IMR-90 (cell line): ENCODE data around the gene MANSC1. TPM values are rescaled to one million over a fixed set of nuclear protein-coding genes. Genes with fewer than 3 reads are reported as not detected.

Experiments
- ATAC-seq: fragments of 200-7000 bp; cut with Tn5 transposase; 2 replicates; pipeline ENCODE4 v1.9.1; 2020; ENCODE audit warnings: low read depth, mild to moderate bottlenecking, moderate library complexity
- BruUV-seq: library from RNA; stranded (reverse); fragments of 400-500 nt; replicated peaks from 2 replicates; lab custom pipeline; 2021; lab: Mats Ljungman, UMichigan
- CTCF ChIA-PET: fragments of 300-600 bp; formaldehyde crosslinking; extraction: SDS; loops from one replicate; lab custom pipeline; 2021; ENCODE audit warnings: antibody characterized with exemption; lab: Yijun Ruan, JAX
- POLR2A ChIA-PET: fragments of 300-600 bp; sonication (Branson Sonifier 250); formaldehyde crosslinking; loops from one replicate; lab custom pipeline; 2022; ENCODE audit warnings: antibody characterized with exemption; ENCODE audit not compliant: unreplicated experiment; lab: Charles Lee
- DNase-seq: peaks from one replicate; pipeline ENCODE4 v3.0.0; 2013
- H2AFZ ChIP-seq: replicated peaks from 2 replicates; pipeline ENCODE3; 2013; ENCODE audit warnings: low read length, mild to moderate bottlenecking; ENCODE audit not compliant: poor library complexity
- H2AK5ac ChIP-seq: 2 replicates; pipeline ENCODE4 v1.6.1; 2013; ENCODE audit warnings: low read depth, low read length, inconsistent platforms
- H2AK9ac ChIP-seq: replicated peaks from 2 replicates; pipeline ENCODE3; 2013; ENCODE audit warnings: mild to moderate bottlenecking, low read depth, low read length, moderate library complexity; ENCODE audit not compliant: poor library complexity
- H2BK120ac ChIP-seq: 2 replicates; pipeline ENCODE4 v1.6.1; 2013; ENCODE audit warnings: low read depth, low read length, inconsistent platforms
- H2BK15ac ChIP-seq: 3 replicates; pipeline ENCODE4 v1.6.1; 2013; ENCODE audit warnings: low read depth, low read length, inconsistent platforms
- H2BK20ac ChIP-seq: 2 replicates; pipeline ENCODE4 v1.6.1; 2013; ENCODE audit warnings: low read depth, mild to moderate bottlenecking, inconsistent platforms, low read length, moderate library complexity
- H2BK5ac ChIP-seq: 2 replicates; pipeline ENCODE4 v1.6.1; 2013; ENCODE audit warnings: mild to moderate bottlenecking, low read depth, low read length, inconsistent platforms; ENCODE audit not compliant: poor library complexity, severe bottlenecking
- H3K14ac ChIP-seq: replicated peaks from 2 replicates; pipeline ENCODE4 v1.6.1; 2013; ENCODE audit warnings: low read depth, low read length, inconsistent platforms
- H3K18ac ChIP-seq: 2 replicates; pipeline ENCODE4 v1.6.1; 2013; ENCODE audit warnings: low read depth, low read length, control low read depth
- H3K23ac ChIP-seq: 2 replicates; pipeline ENCODE4 v1.6.1; 2013; ENCODE audit warnings: low read depth, low read length, inconsistent platforms
- H3K27ac ChIP-seq: 2 replicates; pipeline ENCODE4 v1.5.1; 2013; ENCODE audit warnings: mild to moderate bottlenecking, control low read depth, low read length; ENCODE audit not compliant: insufficient read depth
- H3K27me3 ChIP-seq: 2 replicates; pipeline ENCODE4 v1.6.1; 2013; ENCODE audit warnings: low read length; ENCODE audit not compliant: control insufficient read depth, insufficient read depth
- H3K36me3 ChIP-seq: 2 replicates; pipeline ENCODE4 v1.6.1; 2013; ENCODE audit warnings: low read length, mixed read lengths; ENCODE audit not compliant: control insufficient read depth, insufficient read depth
- H3K4ac ChIP-seq: 2 replicates; pipeline ENCODE4 v1.6.1; 2013; ENCODE audit warnings: low read depth, low read length, inconsistent platforms
- H3K4me1 ChIP-seq: 2 replicates; pipeline ENCODE4 v1.6.1; 2013; ENCODE audit warnings: low read length, mixed read lengths; ENCODE audit not compliant: control insufficient read depth, insufficient read depth
- H3K4me2 ChIP-seq: 2 replicates; pipeline ENCODE4 v1.6.1; 2013; ENCODE audit warnings: low read depth, mild to moderate bottlenecking, control low read depth, low read length, moderate library complexity
- H3K4me3 ChIP-seq: 2 replicates; pipeline ENCODE4 v1.5.1; 2013; ENCODE audit warnings: low read depth, mild to moderate bottlenecking, control low read depth, low read length, moderate library complexity; ENCODE audit not compliant: insufficient read depth
- H3K56ac ChIP-seq: 2 replicates; pipeline ENCODE4 v1.6.1; 2013; ENCODE audit warnings: low read length, inconsistent platforms; ENCODE audit not compliant: insufficient read depth; ENCODE audit errors: extremely low read depth
- H3K79me1 ChIP-seq, 2 experiments: 2 replicates each; pipeline ENCODE4 v1.6.1; 2013; ENCODE audit warnings: low read length in 2 of 2, inconsistent platforms in 1 of 2, low read depth in 1 of 2
- H3K9ac ChIP-seq: 2 replicates; pipeline ENCODE4 v1.6.1; 2013; ENCODE audit warnings: low read depth, low read length, control low read depth
- H3K9me1 ChIP-seq: 2 replicates; pipeline ENCODE4 v1.6.1; 2013; ENCODE audit warnings: low read length, inconsistent platforms; ENCODE audit not compliant: insufficient read depth
- H3K9me3 ChIP-seq: 2 replicates; pipeline ENCODE4 v1.6.1; 2013; ENCODE audit warnings: low read length; ENCODE audit not compliant: control insufficient read depth, insufficient read depth
- H4K20me1 ChIP-seq: 2 replicates; pipeline ENCODE4 v1.6.1; 2013; ENCODE audit warnings: low read length, inconsistent platforms; ENCODE audit not compliant: insufficient read depth
- H4K5ac ChIP-seq: 2 replicates; pipeline ENCODE4 v1.6.1; 2013; ENCODE audit warnings: mild to moderate bottlenecking, low read depth, low read length, control low read depth
- H4K8ac ChIP-seq, 2 experiments: 2 replicates each; pipeline ENCODE4 v1.6.1; 2013; ENCODE audit warnings: low read depth in 2 of 2, low read length in 2 of 2, control low read depth in 1 of 2, inconsistent platforms in 1 of 2
- H4K91ac ChIP-seq: 2 replicates; pipeline ENCODE4 v1.6.1; 2013; ENCODE audit warnings: low read depth, low read length, inconsistent platforms; ENCODE audit not compliant: insufficient read depth
- BHLHE40 ChIP-seq: fragments of 150-350 bp; IDR thresholded peaks from 2 replicates; pipeline ENCODE4 v1.6.1; 2016; ENCODE audit warnings: mild to moderate bottlenecking, low read depth, low read length
- CEBPB ChIP-seq: IDR thresholded peaks from 2 replicates; pipeline ENCODE4 v1.6.1; 2012; ENCODE audit warnings: low read depth, low read length, improper control_type of control experiment
- CHD1 ChIP-seq: IDR thresholded peaks from 2 replicates; pipeline ENCODE4 v1.6.1; 2012; ENCODE audit warnings: low read depth, low read length, improper control_type of control experiment
- CTCF ChIP-seq: conservative IDR thresholded peaks from 2 replicates; pipeline ENCODE4 v1.5.1; 2012; ENCODE audit warnings: mild to moderate bottlenecking, low read depth, low read length, improper control_type of control experiment
- ELK1 ChIP-seq: fragments of 150-350 bp; IDR thresholded peaks from 2 replicates; pipeline ENCODE4 v1.6.1; 2016; ENCODE audit warnings: low read depth, mild to moderate bottlenecking, low read length, moderate library complexity, borderline replicate concordance
- FOS ChIP-seq: fragments of 150-350 bp; IDR thresholded peaks from 2 replicates; pipeline ENCODE4 v1.6.1; 2016; ENCODE audit warnings: low read depth, low read length
- MAFK ChIP-seq: IDR thresholded peaks from 2 replicates; pipeline ENCODE4 v1.6.1; 2012; ENCODE audit warnings: low read depth, low read length, improper control_type of control experiment
- MAZ ChIP-seq: IDR thresholded peaks from 2 replicates; pipeline ENCODE4 v1.6.1; 2012; ENCODE audit warnings: low read depth, mild to moderate bottlenecking, low read length, improper control_type of control experiment, moderate library complexity, borderline replicate concordance
- MXI1 ChIP-seq: IDR thresholded peaks from 2 replicates; pipeline ENCODE4 v1.6.1; 2012; ENCODE audit warnings: low read depth, mild to moderate bottlenecking, low read length, moderate library complexity, borderline replicate concordance
- NFE2L2 ChIP-seq: fragments of 150-350 bp; IDR thresholded peaks from 2 replicates; pipeline ENCODE4 v1.6.1; 2016; ENCODE audit warnings: low read depth, mild to moderate bottlenecking, low read length
- POLR2A ChIP-seq: IDR thresholded peaks from 2 replicates; pipeline ENCODE4 v1.6.1; 2012; ENCODE audit warnings: mild to moderate bottlenecking, low read depth, low read length
- RAD21 ChIP-seq: IDR thresholded peaks from 2 replicates; pipeline ENCODE4 v1.6.1; 2012; ENCODE audit warnings: low read length, improper control_type of control experiment
- RCOR1 ChIP-seq: IDR thresholded peaks from 2 replicates; pipeline ENCODE4 v1.6.1; 2012; ENCODE audit warnings: mild to moderate bottlenecking, low read length, improper control_type of control experiment; ENCODE audit not compliant: insufficient replicate concordance
- RFX5 ChIP-seq: IDR thresholded peaks from 2 replicates; pipeline ENCODE4 v1.8.0; 2012; ENCODE audit warnings: low read depth, mild to moderate bottlenecking, low read length, moderate library complexity
- SMC3 ChIP-seq: fragments of 150-350 bp; IDR thresholded peaks from 2 replicates; pipeline ENCODE4 v1.6.1; 2016; ENCODE audit warnings: low read depth, mild to moderate bottlenecking, antibody characterized with exemption, low read length, moderate library complexity
- USF2 ChIP-seq: fragments of 150-350 bp; IDR thresholded peaks from 2 replicates; pipeline ENCODE4 v1.6.1; 2017; ENCODE audit warnings: mild to moderate bottlenecking, antibody characterized with exemption, low read length, low read depth
- WGBS, 2 experiments: methylation state at CpG; one replicate each; pipeline versions ENCODE4 v1.1.5 to v1.1.7; 2013; ENCODE audit warnings: missing lambda C conversion rate in 2 of 2; ENCODE audit not compliant: insufficient read length in 1 of 2; ENCODE audit errors: extremely low coverage in 2 of 2; 5-methylcytosine and 5-hydroxymethylcytosine counted together
- dilution Hi-C: fragments of 300-500 bp; cut with HindIII; formaldehyde crosslinking; loops from one replicate; pipeline ENCODE4 v1.14.3; 2018; ENCODE audit warnings: low sequenced_read_pairs; ENCODE audit not compliant: unreplicated experiment
- in situ Hi-C: fragments of 300-500 bp; cut with MboI; formaldehyde crosslinking; loops from 3 replicates; pipeline ENCODE4 v1.14.3; 2019; ENCODE audit warnings: low sequenced_read_pairs, inconsistent platforms, mixed read lengths
- intact Hi-C: fragments of 100-400 bp; cut with micrococcal nuclease; formaldehyde crosslinking; loops from 2 replicates; pipeline ENCODE4 v1.10.0; 2022
- polyA plus RNA-seq, 3 experiments: library from polyadenylated mRNA; depleted of rRNA; stranded (reverse); fragments of >200 nt; gene quantifications; 2 replicates each; pipeline ENCODE4 v1.2.3, GENCODE V29; 2012; ENCODE audit warnings: low replicate concordance in 1 of 3
- total RNA-seq: library from RNA; depleted of rRNA; stranded (reverse); fragments of >200 nt; gene quantifications from 2 replicates; pipeline ENCODE4 v1.2.3, GENCODE V29; 2012

MANSC1 gene
- total and polyA plus RNA-seq, 2 of the 4 experiments (the other 2 are of a cell fraction) = 1.1 to 2.2 TPM

- no peak overlapping the region for H3K27ac ChIP-seq
- H2AK9ac ChIP-seq = no peak overlapping the region
- peak overlapping the region; percentile 84; the same call in 1 of the 2 replicates for H3K14ac ChIP-seq
- H4K20me1 ChIP-seq = no peaks in the 10 kb centered on the region
- H3K4ac ChIP-seq = no peak overlapping the region
- intact Hi-C loops = no loop called here
- dilution Hi-C loops = no loop called here
- no peak overlapping the region for H3K9ac ChIP-seq
- in situ Hi-C loops = no loop called here
- no peak for ATAC-seq
- H3K56ac ChIP-seq = no peak overlapping the region
- H2BK15ac ChIP-seq = no peak overlapping the region
- H3K9me3 ChIP-seq = no peaks in the 10 kb centered on the region
- H4K5ac ChIP-seq = no peak overlapping the region
- BruUV-seq = no TSS peak
- H3K4me1 ChIP-seq = no peaks in the 10 kb centered on the region; the same call in 1 of the 2 replicates
- ChIA-PET CTCF (interaction anchor here (1.2 to 1.8 kb wide), 3 partner anchors 10 to 378 kb away, joined by 4 to 7 read pairs (median 5); no protein-coding TSS in a partner anchor), POLR2A (no interaction called here)
- H3K4me2 ChIP-seq = no peak overlapping the region
- H3K79me1 ChIP-seq = peaks cover 25 to 34% of the 10 kb centered on the region in 2 experiments
- no peak overlapping the region for H2AFZ ChIP-seq
- peaks cover 4% of the 10 kb centered on the region for H3K36me3 ChIP-seq
- TF ChIP-seq RAD21 (no peak), POLR2A (no peak), MXI1 (no peak), FOS (no peak), MAZ (no peak), ELK1 (no peak), RFX5 (no peak), SMC3 (no peak), RCOR1 (no peak), MAFK (no peak), CTCF (no peak), BHLHE40 (no peak), CEBPB (no peak), CHD1 (no peak), NFE2L2 (no peak), USF2 (no peak)
- H4K91ac ChIP-seq = no peak overlapping the region
- DNase-seq = no peak
- peaks cover 3% of the 10 kb centered on the region; the same call in 1 of the 2 replicates for H3K9me1 ChIP-seq
- WGBS, 2 experiments = no CpG with 5 or more reads among the region's 4 CpGs
- H3K23ac ChIP-seq = peak overlapping the region; percentile 71; the same call in 1 of the 2 replicates
- no peak overlapping the region for H2BK120ac ChIP-seq
- H3K27me3 ChIP-seq = no peaks in the 10 kb centered on the region
- H2BK20ac ChIP-seq = no peak overlapping the region
- H3K18ac ChIP-seq = no peak overlapping the region
- no peak overlapping the region for H3K4me3 ChIP-seq
- peak overlapping the region in 1 of 2 experiments; percentile 86; a peak in 2 of 4 replicates for H4K8ac ChIP-seq
- no peak overlapping the region for H2BK5ac ChIP-seq
- no peak overlapping the region for H2AK5ac ChIP-seq
These were observed 8.5 kb upstream of the MANSC1 start for GRCh38 chr12:12358528-12358927.
